Immature natural killer cell (primary cell): ENCODE measurements around the gene RGS5. TPM values are rescaled to one million over a fixed set of nuclear protein-coding genes. Genes with fewer than 3 reads are reported as not detected.

ENCODE experiments used
- DNase-seq, 3 donors: peaks; one replicate each; pipeline ENCODE4 v3.0.0; 2022; ENCODE audit warnings: mixed read lengths in 1 of 3
- H3K27ac Mint-ChIP-seq, 6 donors: one replicate each; pipeline ENCODE4 v1.8.0; 2020; ENCODE audit warnings: mixed read lengths in 6 of 6, mild to moderate bottlenecking in 5 of 6, inconsistent platforms in 4 of 6, moderate library complexity in 3 of 6
- H3K27me3 Mint-ChIP-seq, 3 donors: one replicate each; pipeline ENCODE4 v1.8.0; 2020 to 2021; ENCODE audit warnings: low read depth in 3 of 3, mild to moderate bottlenecking in 3 of 3, mixed read lengths in 3 of 3, moderate library complexity in 3 of 3, inconsistent platforms in 1 of 3
- H3K36me3 Mint-ChIP-seq, 3 donors: one replicate each; pipeline ENCODE4 v1.8.0; 2020; ENCODE audit warnings: mixed read lengths in 3 of 3, inconsistent platforms in 2 of 3, mild to moderate bottlenecking in 2 of 3
- H3K4me1 Mint-ChIP-seq, 2 donors: one replicate each; pipeline ENCODE4 v1.8.0; 2020; ENCODE audit warnings: inconsistent platforms in 2 of 2, mild to moderate bottlenecking in 2 of 2, mixed read lengths in 2 of 2, moderate library complexity in 1 of 2
- H3K4me3 Mint-ChIP-seq, 5 donors: one replicate each; pipeline ENCODE4 v1.8.0; 2020; ENCODE audit warnings: mild to moderate bottlenecking in 5 of 5, mixed read lengths in 5 of 5, inconsistent platforms in 3 of 5, moderate library complexity in 3 of 5
- H3K9me3 Mint-ChIP-seq, 6 donors: one replicate each; pipeline ENCODE4 v1.8.0; 2020; ENCODE audit warnings: mild to moderate bottlenecking in 6 of 6, mixed read lengths in 6 of 6, inconsistent platforms in 4 of 6, moderate library complexity in 3 of 6
- polyA plus RNA-seq, 3 donors: library from polyadenylated mRNA; unstranded; fragments of 300-500 nt; fragmentation: Illumina TruSeq; gene quantifications; one replicate each; pipeline ENCODE4 v1.2.3, GENCODE V29; 2021

RGS5 gene
- polyA plus RNA-seq, 3 donors from 2014 or later = 1.5 to 1.9 TPM; not detected in 1

GRCh38 chr1:163172596-163172995 lies 30.1 kb downstream of the RGS5 start:
- DNase-seq = no peak
- H3K4me3 Mint-ChIP-seq = no peak overlapping the region
- no peaks in the 10 kb centered on the region for H3K9me3 Mint-ChIP-seq
- peaks cover 0 to 13% (median 4%) of the 10 kb centered on the region in 3 donors for H3K27me3 Mint-ChIP-seq
- no peak overlapping the region for H3K27ac Mint-ChIP-seq
- H3K36me3 Mint-ChIP-seq = no peaks in the 10 kb centered on the region
- no peaks in the 10 kb centered on the region for H3K4me1 Mint-ChIP-seq

- Mint-ChIP-seq H3K27ac (no peak overlapping the region), H3K27me3 (peaks cover 0 to 13% (median 7%) of the 10 kb centered on the region in 3 donors), H3K36me3 (peaks cover 0 to 3% (median 0%) of the 10 kb centered on the region in 3 donors)
Measured at GRCh38 chr1:163171826-163172225, 30.9 kb downstream of the RGS5 start.

GRCh38 chr1:163170975-163171676 lies 31.6 kb downstream of the RGS5 start:
- H3K9me3 Mint-ChIP-seq = no peaks in the 10 kb centered on the region
- no peak overlapping the region for H3K4me3 Mint-ChIP-seq
- no peaks in the 10 kb centered on the region for H3K4me1 Mint-ChIP-seq
- H3K27ac Mint-ChIP-seq = no peak overlapping the region
- peaks cover 0 to 3% (median 0%) of the 10 kb centered on the region in 3 donors for H3K36me3 Mint-ChIP-seq
- no peak for DNase-seq
- peaks cover 0 to 13% (median 8%) of the 10 kb centered on the region in 3 donors for H3K27me3 Mint-ChIP-seq

More at GRCh38 chr1:163171826-163172225, 30.9 kb downstream of the RGS5 start:
- Mint-ChIP-seq H3K4me3 (no peak overlapping the region), H3K9me3 (no peaks in the 10 kb centered on the region), H3K4me1 (no peaks in the 10 kb centered on the region)
- DNase-seq = no peak

- no peaks in the 10 kb centered on the region for H3K4me1 Mint-ChIP-seq
Measured at GRCh38 chr1:163170331-163170730, 32.4 kb downstream of the RGS5 start.

GRCh38 chr1:163169553-163169952 lies 33.2 kb downstream of the RGS5 start:
- Mint-ChIP-seq H3K9me3 (peaks cover 0 to 2% (median 0%) of the 10 kb centered on the region in 6 donors), H3K36me3 (peaks cover 0 to 6% (median 5%) of the 10 kb centered on the region in 3 donors), H3K27me3 (peaks cover 5 to 10% (median 8%) of the 10 kb centered on the region in 3 donors), H3K4me3 (no peak overlapping the region), H3K4me1 (no peaks in the 10 kb centered on the region), H3K27ac (no peak overlapping the region)
- DNase-seq = no peak

More at GRCh38 chr1:163170331-163170730, 32.4 kb downstream of the RGS5 start:
- peaks cover under 1 to 12% (median 8%) of the 10 kb centered on the region in 3 donors for H3K27me3 Mint-ChIP-seq
- H3K9me3 Mint-ChIP-seq = peaks cover 0 to under 1% (median 0%) of the 10 kb centered on the region in 6 donors
- H3K27ac Mint-ChIP-seq = no peak overlapping the region
- peaks cover 0 to 4% (median under 1%) of the 10 kb centered on the region in 3 donors for H3K36me3 Mint-ChIP-seq
- H3K4me3 Mint-ChIP-seq = no peak overlapping the region
- DNase-seq = no peak

GRCh38 chr1:163168053-163168452 lies 34.7 kb downstream of the RGS5 start:
- Mint-ChIP-seq H3K27me3 (peaks cover 5 to 10% (median 5%) of the 10 kb centered on the region in 3 donors), H3K27ac (no peak overlapping the region), H3K4me3 (no peak overlapping the region), H3K9me3 (peaks cover 0 to 2% (median 0%) of the 10 kb centered on the region in 6 donors), H3K36me3 (peaks cover 0 to 6% (median 5%) of the 10 kb centered on the region in 3 donors), H3K4me1 (no peaks in the 10 kb centered on the region)
- DNase-seq = no peak

GRCh38 chr1:163166886-163167555 lies 35.7 kb downstream of the RGS5 start:
- Mint-ChIP-seq H3K9me3 (peaks cover 0 to 2% (median 0%) of the 10 kb centered on the region in 6 donors), H3K36me3 (peaks cover 0 to 6% (median 5%) of the 10 kb centered on the region in 3 donors)

GRCh38 chr1:163165119-163165518 lies 37.6 kb downstream of the RGS5 start:
- H3K27ac Mint-ChIP-seq = no peak overlapping the region
- no peaks in the 10 kb centered on the region for H3K4me1 Mint-ChIP-seq
- peaks cover 4 to 8% (median 8%) of the 10 kb centered on the region in 3 donors for H3K27me3 Mint-ChIP-seq
- H3K36me3 Mint-ChIP-seq = peaks cover 0 to 6% (median 5%) of the 10 kb centered on the region in 3 donors
- no peak overlapping the region for H3K4me3 Mint-ChIP-seq
- DNase-seq = no peak
- peaks cover 0 to 2% (median 0%) of the 10 kb centered on the region in 6 donors for H3K9me3 Mint-ChIP-seq

More at GRCh38 chr1:163166886-163167555, 35.7 kb downstream of the RGS5 start:
- H3K27me3 Mint-ChIP-seq = peaks cover 3 to 10% (median 5%) of the 10 kb centered on the region in 3 donors
- H3K4me1 Mint-ChIP-seq = no peaks in the 10 kb centered on the region
- no peak overlapping the region for H3K27ac Mint-ChIP-seq
- H3K4me3 Mint-ChIP-seq = no peak overlapping the region
- no peak for DNase-seq

GRCh38 chr1:163163881-163164582 lies 38.7 kb downstream of the RGS5 start:
- Mint-ChIP-seq H3K4me1 (no peaks in the 10 kb centered on the region), H3K27ac (no peak overlapping the region), H3K4me3 (no peak overlapping the region), H3K9me3 (peaks cover 0 to 2% (median 0%) of the 10 kb centered on the region in 6 donors), H3K27me3 (peaks cover 2 to 8% (median 6%) of the 10 kb centered on the region in 3 donors), H3K36me3 (peaks cover 0 to 6% (median 5%) of the 10 kb centered on the region in 3 donors)
- no peak for DNase-seq

- Mint-ChIP-seq H3K36me3 (peaks cover 0 to 6% (median 5%) of the 10 kb centered on the region in 3 donors), H3K9me3 (peaks cover 0 to 5% (median 4%) of the 10 kb centered on the region in 6 donors), H3K27ac (no peak overlapping the region), H3K27me3 (peaks cover 2 to 8% (median 6%) of the 10 kb centered on the region in 3 donors), H3K4me1 (no peaks in the 10 kb centered on the region), H3K4me3 (no peak overlapping the region)
- DNase-seq = no peak
Measured at GRCh38 chr1:163163163-163163562, 39.6 kb downstream of the RGS5 start.

GRCh38 chr1:163162381-163162914 lies 40.3 kb downstream of the RGS5 start:
- no peaks in the 10 kb centered on the region for H3K4me1 Mint-ChIP-seq
- H3K4me3 Mint-ChIP-seq = no peak overlapping the region
- DNase-seq = no peak
- H3K27me3 Mint-ChIP-seq = peaks cover 2 to 8% (median 6%) of the 10 kb centered on the region in 3 donors
- peaks cover 0 to 6% (median 5%) of the 10 kb centered on the region in 3 donors for H3K36me3 Mint-ChIP-seq
- no peak overlapping the region for H3K27ac Mint-ChIP-seq
- peaks cover 0 to 9% (median 7%) of the 10 kb centered on the region in 6 donors for H3K9me3 Mint-ChIP-seq

GRCh38 chr1:163161841-163162240 lies 40.9 kb downstream of the RGS5 start:
- H3K4me1 Mint-ChIP-seq = no peaks in the 10 kb centered on the region
- H3K27me3 Mint-ChIP-seq = peaks cover 2 to 8% (median 3%) of the 10 kb centered on the region in 3 donors
- DNase-seq = no peak
- no peak overlapping the region for H3K4me3 Mint-ChIP-seq
- H3K27ac Mint-ChIP-seq = no peak overlapping the region
- peaks cover 0 to 9% (median 7%) of the 10 kb centered on the region in 6 donors for H3K9me3 Mint-ChIP-seq
- peaks cover 0 to 6% (median 3%) of the 10 kb centered on the region in 3 donors for H3K36me3 Mint-ChIP-seq

GRCh38 chr1:163161337-163161736 lies 41.4 kb downstream of the RGS5 start:
- DNase-seq = no peak
- Mint-ChIP-seq H3K4me3 (no peak overlapping the region), H3K27ac (no peak overlapping the region), H3K27me3 (peaks cover 2 to 8% (median 2%) of the 10 kb centered on the region in 3 donors), H3K36me3 (peaks cover 0 to 6% (median 3%) of the 10 kb centered on the region in 3 donors), H3K9me3 (peaks cover 0 to 9% (median 7%) of the 10 kb centered on the region in 6 donors), H3K4me1 (no peaks in the 10 kb centered on the region)
